GM10847 (cell line): Measurements from ENCODE around the gene CAMK4.

Source experiments
- POLR2A ChIP-seq: IDR thresholded peaks from 2 replicates; pipeline ENCODE4 v1.6.1; 2011; ENCODE audit not compliant: insufficient read length; ENCODE audit errors: extremely low read depth

Gene CAMK4

GRCh38 chr5:111375645-111376044 lies 151.5 kb downstream of the CAMK4 start:
- TF ChIP-seq POLR2A = no peak

GRCh38 chr5:111377306-111377705 lies 153.1 kb downstream of the CAMK4 start:
- no peak for TF ChIP-seq POLR2A

DNA sequence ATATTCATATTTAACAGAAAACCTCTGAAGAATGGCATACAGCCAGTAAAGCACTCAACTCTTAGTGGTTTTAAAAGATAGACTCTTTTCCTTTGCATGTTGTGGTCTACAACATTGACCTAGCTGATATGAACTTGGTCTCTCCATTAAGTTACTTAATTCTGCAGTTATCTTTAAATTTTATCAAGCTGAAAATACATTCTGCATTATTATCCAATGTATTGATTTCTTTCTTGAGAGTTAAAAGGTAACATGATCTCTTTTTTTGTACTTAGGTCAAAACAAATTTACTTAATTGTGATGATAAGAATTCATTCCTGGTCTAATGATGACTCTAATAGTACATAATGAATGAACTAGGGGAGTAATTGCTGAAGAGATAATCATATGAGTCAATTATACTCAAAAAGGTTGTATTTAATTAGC lies 155.2 kb downstream of the CAMK4 start:
- TF ChIP-seq POLR2A = no peak

- no peak for TF ChIP-seq POLR2A
Measured at GRCh38 chr5:111383288-111383970, 159.2 kb downstream of the CAMK4 start.

- TF ChIP-seq POLR2A = no peak
Measured at GRCh38 chr5:111384220-111384619, 160.0 kb downstream of the CAMK4 start.

- TF ChIP-seq POLR2A = no peak
Measured at GRCh38 chr5:111385051-111385450, 160.9 kb downstream of the CAMK4 start.

- TF ChIP-seq POLR2A = no peak
Measured at GRCh38 chr5:111385970-111386831, 162.0 kb downstream of the CAMK4 start.

- TF ChIP-seq POLR2A = no peak
Measured at GRCh38 chr5:111386832-111387162, 162.6 kb downstream of the CAMK4 start.

DNA sequence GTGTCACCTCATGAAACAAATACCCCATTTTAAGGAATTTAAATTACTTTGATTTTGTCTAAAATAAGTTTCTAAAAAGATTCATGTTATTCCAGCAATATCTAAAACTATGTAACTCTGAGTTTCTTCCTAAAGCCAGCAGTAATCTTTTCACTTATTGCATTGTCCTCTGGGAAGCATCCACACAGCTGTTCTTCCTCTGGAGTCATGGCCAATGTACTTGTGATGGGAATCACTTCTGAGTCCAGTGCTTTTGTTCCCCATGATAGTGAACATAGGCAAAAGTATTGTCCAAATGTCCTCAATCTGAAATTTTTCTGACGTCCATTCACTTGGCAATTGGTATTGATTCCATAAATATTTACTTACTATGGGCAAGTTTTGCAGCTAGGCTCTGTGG lies 163.2 kb downstream of the CAMK4 start:
- TF ChIP-seq POLR2A = no peak

GRCh38 chr5:111389390-111390082 lies 165.4 kb downstream of the CAMK4 start:
- no peak for TF ChIP-seq POLR2A

DNA sequence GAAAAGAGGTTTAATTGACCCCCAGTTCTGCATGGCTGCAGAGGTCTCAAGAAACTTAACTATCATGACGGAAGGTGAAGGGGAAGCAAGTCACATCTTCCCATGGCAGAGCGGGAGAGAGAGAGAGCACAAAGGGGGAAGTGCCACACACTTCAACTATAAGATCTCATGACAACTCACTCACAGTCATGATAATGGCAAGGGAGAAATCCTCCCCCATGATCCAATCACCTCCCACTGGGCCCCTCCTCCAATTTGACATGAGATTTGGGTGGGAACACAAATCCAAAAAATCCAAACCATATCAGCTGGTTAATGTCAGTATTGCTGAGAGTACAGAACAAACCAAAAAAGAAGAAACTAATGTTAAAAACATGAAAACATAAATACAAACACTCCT lies 168.0 kb downstream of the CAMK4 start:
- TF ChIP-seq POLR2A = no peak

DNA sequence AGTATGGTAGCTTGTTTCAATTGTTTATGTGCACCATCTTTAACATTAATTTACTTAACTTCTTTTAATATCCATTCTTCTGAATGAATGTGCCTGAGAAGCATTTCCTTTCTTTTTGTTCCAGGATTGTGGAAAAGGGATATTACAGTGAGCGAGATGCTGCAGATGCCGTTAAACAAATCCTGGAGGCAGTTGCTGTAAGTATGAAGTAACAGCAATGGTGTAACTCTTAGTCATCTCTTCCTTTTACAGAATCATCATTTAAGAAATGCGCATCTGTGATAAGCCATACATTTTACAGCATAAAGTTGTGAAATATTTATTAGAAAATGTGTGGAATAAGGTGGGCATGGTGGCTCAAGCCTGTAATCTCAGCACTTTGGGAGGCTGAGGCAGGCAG lies 170.4 kb downstream of the CAMK4 start:
- TF ChIP-seq POLR2A = no peak

GRCh38 chr5:111398013-111398412 lies 173.8 kb downstream of the CAMK4 start:
- TF ChIP-seq POLR2A = no peak

DNA sequence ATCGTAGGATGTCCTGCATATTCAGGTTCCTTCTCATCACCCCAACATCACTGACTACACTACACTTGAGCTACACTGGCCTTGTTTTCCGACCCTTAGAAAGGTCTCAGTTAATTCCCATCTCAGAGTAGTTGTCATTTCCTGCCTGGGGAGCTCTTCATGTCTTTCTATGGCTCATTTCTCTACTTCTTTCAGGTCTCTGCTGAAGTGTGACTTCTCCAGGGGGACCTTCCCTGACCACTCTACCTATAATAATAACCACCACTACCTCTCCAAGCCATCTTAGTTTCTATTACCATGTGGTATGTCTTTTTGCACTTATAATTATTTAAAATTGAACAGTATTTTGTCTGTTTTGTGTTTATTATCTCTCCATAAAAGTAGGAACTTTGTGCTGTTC lies 174.9 kb downstream of the CAMK4 start:
- TF ChIP-seq POLR2A = no peak

DNA sequence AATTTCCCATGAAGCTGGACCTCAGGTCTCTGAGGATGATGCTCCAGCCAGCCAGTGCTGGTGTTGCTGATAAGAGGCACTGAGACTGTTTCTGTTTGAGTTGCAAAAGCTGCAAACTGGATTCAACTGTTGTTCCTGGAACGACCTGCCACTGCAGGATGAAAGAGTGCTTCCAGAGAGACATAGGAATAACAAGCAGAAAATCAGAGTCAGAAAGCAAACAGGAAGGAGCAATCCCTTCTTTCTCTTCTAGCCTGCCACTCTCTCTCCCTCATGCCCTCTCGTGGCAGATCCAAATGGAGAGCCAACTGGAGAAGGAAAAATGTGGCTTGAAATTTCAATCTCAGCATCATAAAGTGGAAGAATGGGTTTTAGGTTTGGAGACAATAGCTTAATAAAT lies 177.7 kb downstream of the CAMK4 start:
- TF ChIP-seq POLR2A = no peak

DNA sequence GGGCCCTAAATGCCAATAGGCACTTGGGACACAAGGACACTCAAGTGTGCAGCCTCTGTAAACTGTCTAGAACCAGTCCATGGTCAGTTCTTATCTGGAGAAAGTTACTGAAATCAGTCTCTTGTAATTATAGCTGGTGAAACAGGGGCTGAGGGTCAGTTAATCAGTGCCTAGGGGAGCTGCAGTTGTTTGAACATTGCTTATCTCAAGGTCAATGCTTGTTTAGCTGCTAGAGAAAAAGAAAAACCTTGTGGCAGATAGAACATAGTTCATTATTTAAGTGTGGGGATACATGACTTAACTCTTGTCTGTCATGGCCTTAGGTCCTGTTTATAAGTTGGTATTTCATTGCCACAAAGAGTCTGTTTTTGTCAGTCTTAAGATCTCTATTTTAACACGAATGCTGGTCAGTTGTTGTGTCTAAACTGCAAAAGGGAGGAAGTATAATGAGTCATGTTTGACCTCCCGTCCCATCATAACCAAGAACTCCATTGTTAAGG lies 180.1 kb downstream of the CAMK4 start:
- no peak for TF ChIP-seq POLR2A
